T-helper 1 cell treated with Interleukin-12 subunit alpha and Interleukin-12 subunit beta and Interleukin-4 antibody, amounts not matched to agents 30 μg/mL and 1 μg/mL, for 36 hours (primary cell): ENCODE measurements around the gene SLC4A8.

Experiments used
- H3K27ac Mint-ChIP-seq: one replicate; pipeline ENCODE4 v1.8.0; 2021; ENCODE audit warnings: mild to moderate bottlenecking, mixed read lengths
- H3K27me3 Mint-ChIP-seq: one replicate; pipeline ENCODE4 v1.8.0; 2021; ENCODE audit warnings: low read depth, mixed read lengths
- H3K36me3 Mint-ChIP-seq: one replicate; pipeline ENCODE4 v1.8.0; 2021; ENCODE audit warnings: low read depth, mixed read lengths
- H3K4me1 Mint-ChIP-seq: one replicate; pipeline ENCODE4 v1.8.0; 2021; ENCODE audit warnings: low read depth, mixed read lengths
- H3K4me3 Mint-ChIP-seq: one replicate; pipeline ENCODE4 v1.8.0; 2021; ENCODE audit warnings: mild to moderate bottlenecking, moderate library complexity, mixed read lengths
- H3K9me3 Mint-ChIP-seq: one replicate; pipeline ENCODE4 v1.8.0; 2021; ENCODE audit warnings: mixed read lengths

The SLC4A8 gene

DNA sequence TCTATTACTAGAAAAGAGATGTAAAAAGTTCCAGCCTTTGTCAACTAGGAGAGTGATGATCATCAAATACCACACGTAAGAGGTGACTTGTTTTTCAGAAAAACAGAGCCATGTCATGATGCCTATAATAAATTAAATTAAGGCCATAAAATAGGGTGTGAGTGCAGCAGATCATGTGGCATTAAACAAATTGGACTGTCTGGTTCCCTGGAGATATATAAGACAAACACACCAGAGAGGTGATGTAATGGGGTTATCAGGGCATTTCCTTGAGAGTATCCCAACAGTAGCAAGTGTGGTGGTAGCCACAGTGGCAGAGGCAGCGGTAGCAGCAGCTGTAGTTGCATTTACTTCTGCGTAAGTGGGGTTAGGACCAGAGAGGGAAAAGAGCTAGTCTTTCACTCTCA is 18.8 kb upstream of the SLC4A8 start:
- Mint-ChIP-seq H3K4me3 (no peak overlapping the region), H3K4me1 (peaks cover 3% of the 10 kb centered on the region), H3K27ac (no peak overlapping the region), H3K9me3 (no peaks in the 10 kb centered on the region), H3K27me3 (peaks cover 18% of the 10 kb centered on the region), H3K36me3 (no peaks in the 10 kb centered on the region)

DNA sequence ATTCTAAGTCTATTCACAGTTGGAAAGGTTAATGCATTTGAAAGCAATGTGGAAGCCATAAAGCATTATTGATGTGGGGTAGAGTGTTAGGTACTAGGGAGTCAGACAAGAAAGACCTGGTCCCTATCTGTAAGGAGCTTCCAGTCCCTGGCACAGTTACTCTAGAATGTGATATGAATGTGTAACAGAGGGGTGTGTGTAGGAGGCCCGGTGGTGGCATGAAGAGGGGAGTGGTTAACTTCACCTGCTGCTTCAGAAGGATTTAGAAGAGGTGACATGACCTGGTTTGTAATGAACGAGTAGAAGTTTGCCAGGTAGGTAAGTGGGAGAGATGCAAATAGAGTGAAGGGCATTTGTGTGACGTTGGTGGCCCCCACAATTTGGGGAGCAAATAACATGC is 18.3 kb upstream of the SLC4A8 start:
- Mint-ChIP-seq H3K27me3 (peaks cover 16% of the 10 kb centered on the region), H3K9me3 (no peaks in the 10 kb centered on the region), H3K36me3 (no peaks in the 10 kb centered on the region), H3K4me3 (no peak overlapping the region), H3K4me1 (peaks cover 3% of the 10 kb centered on the region), H3K27ac (no peak overlapping the region)

DNA sequence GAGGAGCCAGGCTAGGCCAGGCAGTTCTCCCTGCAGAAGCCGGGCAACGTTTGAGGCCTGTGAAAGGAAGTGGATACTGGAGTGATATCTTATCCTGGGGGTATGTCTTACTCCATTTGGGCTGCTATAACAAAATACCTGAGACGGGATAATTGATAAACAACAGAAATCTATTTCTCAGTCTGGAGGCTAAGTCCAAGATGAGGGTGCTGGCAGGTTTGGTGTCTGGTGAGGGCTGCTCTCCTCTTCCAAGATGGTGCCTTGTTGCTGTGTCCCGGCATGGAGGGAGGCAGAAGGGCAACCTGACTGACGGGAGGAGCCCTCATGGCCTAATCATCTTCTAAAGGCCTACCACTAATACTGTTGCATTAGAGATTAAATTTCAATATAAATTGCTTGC is 17.8 kb upstream of the SLC4A8 start:
- Mint-ChIP-seq H3K4me1 (peaks cover 3% of the 10 kb centered on the region), H3K27me3 (peaks cover 10% of the 10 kb centered on the region)

DNA sequence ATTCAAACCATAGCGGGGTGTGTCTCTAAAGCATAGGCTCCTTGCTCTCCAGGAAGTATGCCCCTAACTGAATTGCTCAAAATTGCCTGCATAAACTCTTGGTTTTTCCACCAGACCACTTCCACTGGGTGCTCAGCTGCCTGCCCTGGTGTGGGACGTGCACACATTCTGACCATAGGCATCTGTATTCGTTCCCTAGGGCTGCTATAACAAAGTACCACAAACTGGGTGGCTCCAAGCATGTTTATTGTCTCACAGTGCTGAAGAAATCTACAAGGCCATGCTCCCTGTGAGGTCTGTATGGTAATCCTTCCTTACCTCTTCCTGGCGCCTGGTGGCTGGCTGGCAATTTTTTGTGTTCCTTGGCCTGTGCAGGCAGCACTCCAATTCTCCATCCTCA is 17.0 kb upstream of the SLC4A8 start:
- Mint-ChIP-seq H3K4me3 (no peak overlapping the region), H3K9me3 (no peaks in the 10 kb centered on the region), H3K36me3 (no peaks in the 10 kb centered on the region), H3K27me3 (peaks cover 8% of the 10 kb centered on the region), H3K4me1 (peaks cover 3% of the 10 kb centered on the region), H3K27ac (no peak overlapping the region)

More for the DNA sequence above, 17.8 kb upstream of the SLC4A8 start:
- H3K36me3 Mint-ChIP-seq = no peaks in the 10 kb centered on the region
- no peak overlapping the region for H3K27ac Mint-ChIP-seq
- H3K4me3 Mint-ChIP-seq = no peak overlapping the region
- no peaks in the 10 kb centered on the region for H3K9me3 Mint-ChIP-seq

DNA sequence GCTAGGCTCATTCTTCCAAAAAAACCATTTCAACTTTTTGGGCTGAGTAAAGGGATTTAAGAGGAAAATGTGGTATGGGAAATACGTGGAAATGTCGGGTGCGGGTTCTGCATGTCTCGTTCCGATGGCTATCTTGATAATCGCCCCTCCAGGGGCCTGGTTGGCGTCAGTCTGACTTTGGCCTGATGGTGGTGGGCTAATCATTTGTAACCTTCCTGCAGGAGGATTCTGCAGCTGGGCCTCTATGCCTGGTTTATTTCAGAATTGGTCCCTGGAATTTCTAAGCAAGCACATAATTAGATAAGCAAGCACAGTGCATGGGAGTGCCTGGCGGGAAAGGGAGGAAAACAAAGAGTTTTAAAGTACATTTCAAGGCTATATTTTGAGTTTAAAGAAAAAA is 14.8 kb upstream of the SLC4A8 start:
- Mint-ChIP-seq H3K4me1 (peaks cover 3% of the 10 kb centered on the region), H3K27ac (no peak overlapping the region), H3K27me3 (peaks cover 26% of the 10 kb centered on the region), H3K36me3 (no peaks in the 10 kb centered on the region), H3K4me3 (no peak overlapping the region), H3K9me3 (no peaks in the 10 kb centered on the region)

DNA sequence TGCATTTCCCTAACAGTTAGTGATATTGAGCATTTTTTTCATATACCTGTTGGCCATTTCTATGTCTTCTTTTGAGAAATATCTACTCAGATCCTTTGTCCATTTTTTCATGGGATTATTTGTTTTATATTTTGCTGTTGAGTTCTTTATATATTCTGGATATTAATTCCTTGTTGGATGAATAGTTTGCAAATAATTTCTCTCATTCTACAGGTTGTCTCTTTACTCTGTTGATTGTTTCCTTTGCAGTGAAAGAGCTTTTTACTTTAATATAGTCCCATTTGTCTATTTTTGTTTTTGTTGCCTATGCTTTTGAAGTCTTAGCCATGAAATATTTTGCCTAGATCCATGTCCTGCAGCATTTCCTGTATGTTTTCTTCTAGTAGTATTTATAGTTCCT is 11.5 kb upstream of the SLC4A8 start:
- H3K9me3 Mint-ChIP-seq = no peaks in the 10 kb centered on the region
- H3K4me1 Mint-ChIP-seq = no peaks in the 10 kb centered on the region
- peaks cover 38% of the 10 kb centered on the region for H3K27me3 Mint-ChIP-seq
- H3K36me3 Mint-ChIP-seq = no peaks in the 10 kb centered on the region
- H3K27ac Mint-ChIP-seq = no peak overlapping the region
- H3K4me3 Mint-ChIP-seq = no peak overlapping the region

DNA sequence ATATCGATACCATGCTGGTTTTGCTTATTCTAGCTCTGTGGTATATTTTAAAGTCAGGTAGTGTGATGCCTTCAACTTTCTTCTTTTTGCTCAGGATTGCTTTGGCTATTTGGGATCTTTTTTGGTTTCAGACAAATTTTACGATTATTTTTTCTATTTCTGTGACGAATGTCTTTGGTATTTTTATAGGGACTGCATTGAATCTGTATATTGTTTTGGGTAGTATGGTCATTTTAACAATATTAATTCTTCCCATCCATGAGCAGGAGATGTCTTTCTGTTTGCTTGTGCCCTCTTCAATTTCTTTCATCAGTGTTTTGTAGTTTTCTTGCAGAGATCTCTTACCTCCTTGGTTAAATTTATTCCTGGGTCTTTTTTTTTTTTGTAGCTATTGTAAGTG is 10.8 kb upstream of the SLC4A8 start:
- no peak overlapping the region for H3K4me3 Mint-ChIP-seq
- no peaks in the 10 kb centered on the region for H3K4me1 Mint-ChIP-seq
- no peak overlapping the region for H3K27ac Mint-ChIP-seq
- no peaks in the 10 kb centered on the region for H3K36me3 Mint-ChIP-seq
- H3K9me3 Mint-ChIP-seq = no peaks in the 10 kb centered on the region
- H3K27me3 Mint-ChIP-seq = peaks cover 38% of the 10 kb centered on the region

DNA sequence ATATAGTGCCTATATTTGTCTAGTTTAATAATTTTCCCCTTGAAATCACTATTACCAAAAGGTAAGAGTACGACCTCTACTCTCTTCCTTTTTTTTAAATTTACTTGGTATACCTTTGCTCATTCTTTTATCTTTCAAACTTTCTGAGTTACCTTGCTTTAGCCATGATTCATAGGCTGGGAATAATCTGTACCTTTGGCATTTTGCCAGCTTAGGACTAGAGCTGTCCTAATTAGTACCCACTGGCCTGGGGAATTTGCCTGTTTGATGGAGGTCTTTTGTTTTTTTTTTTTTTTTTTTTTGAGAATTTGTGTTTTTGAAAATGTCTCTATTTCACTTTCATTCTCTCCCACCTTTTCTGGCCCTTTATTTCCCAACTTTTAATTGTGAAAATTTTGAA is 8.7 kb upstream of the SLC4A8 start:
- H3K27me3 Mint-ChIP-seq = peaks cover 47% of the 10 kb centered on the region
- H3K9me3 Mint-ChIP-seq = no peaks in the 10 kb centered on the region
- H3K36me3 Mint-ChIP-seq = no peaks in the 10 kb centered on the region
- no peak overlapping the region for H3K4me3 Mint-ChIP-seq
- no peak overlapping the region for H3K27ac Mint-ChIP-seq
- H3K4me1 Mint-ChIP-seq = peaks cover 4% of the 10 kb centered on the region

DNA sequence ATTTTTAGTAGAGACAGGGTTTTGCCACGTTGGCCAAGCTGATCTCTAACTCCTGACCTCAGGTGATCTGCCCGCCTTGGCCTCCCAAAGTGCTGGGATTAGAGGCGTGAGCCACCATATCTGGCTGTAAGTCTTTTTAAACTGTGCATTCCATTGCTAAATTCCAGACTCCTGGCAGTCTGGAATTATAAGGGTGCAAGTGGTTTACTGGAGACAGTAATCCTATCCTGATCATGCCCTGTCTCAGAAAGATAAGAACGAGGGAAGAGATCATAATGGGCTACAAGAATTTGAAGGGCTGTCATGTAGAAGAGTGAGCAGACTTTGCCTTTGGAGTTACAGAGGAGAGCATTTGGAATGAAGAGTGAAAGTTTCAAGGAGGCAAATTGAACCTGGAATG is 6.8 kb upstream of the SLC4A8 start:
- Mint-ChIP-seq H3K27ac (no peak overlapping the region), H3K4me1 (peaks cover 7% of the 10 kb centered on the region), H3K27me3 (peaks cover 45% of the 10 kb centered on the region), H3K4me3 (no peak overlapping the region), H3K36me3 (no peaks in the 10 kb centered on the region), H3K9me3 (no peaks in the 10 kb centered on the region)

DNA sequence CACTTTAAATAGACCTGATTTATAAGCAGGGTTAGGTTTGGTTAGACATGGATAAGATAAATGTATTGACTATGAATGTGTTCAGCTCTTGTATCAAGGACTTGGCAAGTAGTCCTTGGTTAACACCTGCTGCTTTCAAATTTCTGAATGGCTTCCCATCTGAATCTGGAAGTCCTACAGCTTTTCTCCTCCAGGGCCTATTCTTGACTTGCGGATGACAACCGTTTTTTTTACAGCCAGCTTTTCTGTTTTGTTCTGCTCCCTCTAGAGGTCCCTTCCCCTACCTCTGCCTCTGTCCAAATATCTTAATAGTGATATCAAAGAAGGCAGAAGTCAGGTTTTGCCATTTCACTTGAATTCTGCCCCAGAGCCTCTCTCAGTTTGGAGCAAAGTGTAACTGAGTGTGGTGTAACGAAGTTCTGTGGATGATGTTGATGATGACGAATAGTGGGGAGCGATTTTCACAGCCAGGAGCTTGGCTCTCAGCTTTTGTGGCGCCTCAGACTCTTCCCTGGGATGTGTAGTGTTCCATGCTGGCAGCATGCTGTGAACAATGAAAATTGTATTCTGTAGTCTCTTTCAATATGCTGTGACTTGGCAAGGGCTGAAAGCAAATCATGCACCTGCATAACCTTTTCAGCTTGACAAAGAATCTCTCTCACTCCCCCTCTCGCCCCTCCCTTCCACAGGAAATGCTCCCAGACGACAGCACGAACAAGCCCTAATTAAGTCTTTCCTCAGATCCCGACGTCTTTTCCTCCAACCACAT is 5.0 kb upstream of the SLC4A8 start:
- Mint-ChIP-seq H3K4me3 (no peak overlapping the region), H3K9me3 (no peaks in the 10 kb centered on the region), H3K27me3 (peaks cover 36% of the 10 kb centered on the region), H3K36me3 (no peaks in the 10 kb centered on the region), H3K27ac (no peak overlapping the region), H3K4me1 (peaks cover 11% of the 10 kb centered on the region)

DNA sequence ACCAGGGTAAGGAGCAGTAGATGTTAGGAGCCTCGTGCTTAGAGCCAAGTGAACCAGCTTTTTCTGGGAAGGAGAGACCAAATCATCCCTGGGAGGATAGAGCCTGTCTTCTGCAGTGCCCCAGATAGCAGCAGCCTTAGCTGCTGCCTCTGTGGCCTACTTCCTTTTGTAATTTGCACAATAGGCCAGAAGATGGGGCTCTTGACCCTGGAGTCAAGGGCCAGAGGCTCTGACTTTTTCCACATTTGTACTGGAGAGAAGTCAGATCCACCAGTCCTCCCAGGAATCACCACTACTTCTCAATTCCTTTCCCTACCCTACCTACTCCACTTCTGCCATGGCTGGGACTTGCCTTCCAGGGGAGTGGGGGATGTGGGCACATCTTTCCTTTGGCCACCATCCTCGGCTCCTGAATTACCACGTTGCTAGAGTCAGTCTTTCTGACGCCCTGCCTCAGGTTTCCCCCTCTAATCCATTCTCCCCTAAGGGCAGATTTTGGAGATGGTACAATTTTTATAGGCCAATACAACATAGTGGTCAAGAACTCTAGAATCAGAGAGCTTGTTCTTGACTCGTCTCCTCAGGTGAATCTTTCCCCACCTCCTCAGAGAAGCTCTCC is 3.3 kb upstream of the SLC4A8 start:
- H3K36me3 Mint-ChIP-seq = no peaks in the 10 kb centered on the region
- H3K27ac Mint-ChIP-seq = no peak overlapping the region
- H3K9me3 Mint-ChIP-seq = no peaks in the 10 kb centered on the region
- H3K4me1 Mint-ChIP-seq = peaks cover 15% of the 10 kb centered on the region
- peaks cover 27% of the 10 kb centered on the region for H3K27me3 Mint-ChIP-seq
- no peak overlapping the region for H3K4me3 Mint-ChIP-seq

DNA sequence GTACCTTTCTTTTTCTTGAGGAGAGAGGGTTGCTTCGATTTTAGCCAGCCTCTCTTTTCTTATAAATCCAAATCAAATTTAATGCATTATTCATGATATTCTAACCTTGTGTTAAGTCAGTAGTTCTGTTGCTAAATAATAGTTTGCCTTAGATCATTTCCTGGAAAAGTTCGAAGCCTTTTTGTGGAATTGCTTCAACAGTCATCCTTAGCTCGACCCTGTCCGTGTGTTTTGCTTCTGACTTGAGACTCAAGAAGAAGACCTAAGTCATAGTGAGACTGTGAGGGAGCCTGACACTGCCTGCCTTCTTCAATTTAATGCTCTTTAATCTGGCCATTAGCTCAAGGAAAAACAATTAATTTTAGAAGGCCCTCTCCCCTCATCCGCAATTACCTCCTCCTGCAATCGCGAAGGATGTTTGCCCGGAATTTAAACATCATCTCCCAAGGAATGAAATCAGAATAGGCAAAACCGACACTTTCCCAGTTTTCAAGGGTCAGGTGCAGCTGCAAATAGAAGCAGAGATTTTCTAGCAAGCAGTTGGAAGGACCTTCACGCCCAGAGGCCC is 453 bp upstream of the SLC4A8 start:
- Mint-ChIP-seq H3K36me3 (no peaks in the 10 kb centered on the region), H3K4me1 (peaks cover 15% of the 10 kb centered on the region), H3K9me3 (no peaks in the 10 kb centered on the region), H3K27ac (peak overlapping the region; percentile 27), H3K27me3 (peaks cover 26% of the 10 kb centered on the region), H3K4me3 (peak overlapping the region; percentile 77)

DNA sequence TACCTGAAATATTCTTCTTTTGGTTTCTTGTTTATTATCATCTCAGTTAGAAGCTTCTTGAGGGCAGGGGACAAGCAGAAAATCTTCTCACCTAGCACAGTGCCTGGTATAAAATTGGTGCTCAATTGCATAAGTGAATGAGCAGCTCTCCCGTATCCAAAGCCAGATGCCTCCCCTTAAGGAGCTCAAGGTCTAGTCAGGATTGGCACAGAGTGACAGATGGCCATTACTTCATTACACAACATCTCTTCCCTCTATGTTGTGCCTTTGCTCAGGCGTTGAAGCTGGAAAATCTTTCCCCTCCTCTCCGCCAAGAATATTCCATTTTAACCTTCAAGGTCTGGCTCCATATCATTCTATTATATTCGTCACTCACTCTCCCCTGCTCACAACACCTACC is 3.6 kb downstream of the SLC4A8 start:
- no peak overlapping the region for H3K27ac Mint-ChIP-seq

DNA sequence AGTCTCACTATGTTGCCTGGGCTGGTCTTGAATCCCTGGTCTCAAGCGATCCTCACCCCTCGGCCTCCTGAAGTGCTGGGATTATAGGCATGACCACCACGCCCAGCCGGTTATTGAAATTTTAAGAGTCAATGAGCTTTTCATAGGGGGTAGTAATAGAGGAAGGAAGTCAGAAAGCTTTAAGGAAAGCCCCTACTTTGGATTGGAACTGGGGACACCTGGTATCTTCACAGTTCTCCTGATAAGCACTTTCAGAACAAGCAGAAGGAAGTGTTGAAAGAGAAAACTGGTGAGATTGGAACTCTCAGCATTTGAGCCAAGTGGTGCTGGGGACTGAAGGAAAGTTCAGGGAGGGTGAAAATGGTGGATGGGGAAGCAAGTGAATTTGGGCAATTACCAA is 5.1 kb downstream of the SLC4A8 start:
- Mint-ChIP-seq H3K9me3 (no peaks in the 10 kb centered on the region), H3K4me1 (peaks cover 6% of the 10 kb centered on the region), H3K27me3 (peaks cover 32% of the 10 kb centered on the region), H3K36me3 (no peaks in the 10 kb centered on the region), H3K27ac (no peak overlapping the region), H3K4me3 (no peak overlapping the region)

More for the DNA sequence above, 3.6 kb downstream of the SLC4A8 start:
- H3K27me3 Mint-ChIP-seq = peaks cover 30% of the 10 kb centered on the region
- H3K9me3 Mint-ChIP-seq = no peaks in the 10 kb centered on the region
- no peaks in the 10 kb centered on the region for H3K36me3 Mint-ChIP-seq
- H3K4me3 Mint-ChIP-seq = no peak overlapping the region
- H3K4me1 Mint-ChIP-seq = peaks cover 10% of the 10 kb centered on the region

DNA sequence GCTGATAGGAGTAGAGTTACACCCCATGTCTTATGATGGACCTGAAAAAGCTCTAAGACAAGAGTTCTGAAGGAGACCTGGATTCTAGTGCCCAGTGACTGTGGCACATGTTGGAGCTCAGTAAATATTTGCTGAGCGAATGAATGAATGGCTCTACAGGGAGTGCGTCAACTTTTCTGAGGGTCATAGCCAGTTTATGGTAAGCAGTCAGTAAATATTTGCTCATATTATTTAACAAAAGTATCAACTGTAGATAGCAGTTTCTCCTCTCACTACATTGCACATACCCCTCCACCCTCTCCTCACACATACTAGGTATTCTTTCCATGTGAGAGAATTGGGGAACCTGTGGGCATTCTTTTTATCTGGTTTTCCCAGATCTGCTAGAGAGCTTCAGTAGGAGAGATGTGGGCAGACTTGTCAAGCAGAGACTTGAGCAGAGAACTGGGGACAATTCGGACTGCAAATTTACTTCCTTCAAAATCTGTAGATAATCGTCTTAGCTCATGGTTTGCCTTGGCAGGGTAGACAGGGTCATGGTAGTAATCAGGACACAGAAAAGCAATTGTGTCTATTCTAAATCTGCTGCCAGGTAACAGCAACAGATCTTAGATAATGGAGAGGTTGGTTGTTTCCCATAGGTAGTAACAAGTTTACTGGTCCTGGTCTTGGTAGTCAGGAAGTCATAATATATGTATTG is 5.7 kb downstream of the SLC4A8 start:
- Mint-ChIP-seq H3K27me3 (peaks cover 35% of the 10 kb centered on the region), H3K4me1 (peaks cover 4% of the 10 kb centered on the region)

More for the DNA sequence above, 5.7 kb downstream of the SLC4A8 start:
- Mint-ChIP-seq H3K27ac (no peak overlapping the region), H3K36me3 (no peaks in the 10 kb centered on the region), H3K9me3 (no peaks in the 10 kb centered on the region), H3K4me3 (no peak overlapping the region)
